ENCODE results near the gene LY9.

The LY9 gene

DNA sequence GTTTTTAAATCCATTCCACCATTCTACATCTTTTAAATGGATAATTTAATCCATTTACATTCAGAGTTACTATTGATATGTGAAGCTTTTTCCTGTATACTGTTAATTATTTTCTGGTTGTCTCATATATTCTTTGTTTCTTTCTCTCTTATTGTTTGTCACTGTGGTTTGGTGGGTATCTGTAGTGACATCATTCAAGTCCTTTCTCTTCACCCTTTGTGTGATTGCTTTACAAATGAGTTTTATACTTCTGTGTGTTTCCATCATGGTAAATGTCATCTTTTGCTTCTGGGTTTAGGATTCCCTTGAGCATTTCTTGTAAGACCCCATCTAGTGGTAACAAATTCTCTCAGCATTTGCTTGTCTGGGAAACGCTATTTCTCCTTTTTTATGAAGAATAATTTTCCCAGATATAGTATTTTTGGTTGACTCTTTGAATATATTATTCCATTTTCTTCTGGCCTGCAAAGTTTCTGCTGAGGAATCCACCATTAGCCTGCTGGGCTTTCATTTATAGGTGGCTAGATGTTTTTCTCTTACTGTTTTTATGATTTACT lies 10.2 kb downstream of the LY9 start:
- no peak for DNase-seq

DNA sequence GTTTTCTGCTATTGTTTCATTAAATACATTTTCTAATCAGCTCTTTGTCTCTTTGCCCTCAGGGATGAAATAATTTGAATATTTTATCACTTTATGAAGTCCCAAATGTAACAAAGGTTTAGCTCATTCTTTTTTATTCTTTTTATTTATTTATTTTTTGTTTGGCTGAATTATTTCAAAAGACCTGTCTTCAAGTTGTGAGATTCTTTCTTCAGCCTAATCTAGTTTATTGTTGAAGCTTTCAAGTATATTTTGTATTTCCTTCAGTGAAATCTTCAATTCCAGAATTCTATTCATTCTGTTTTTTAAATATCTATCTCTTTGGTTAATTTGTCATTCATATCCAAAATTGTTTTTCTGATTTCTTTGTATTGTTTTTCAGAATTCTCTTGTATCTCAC lies 10.8 kb downstream of the LY9 start:
- no peak for DNase-seq

- no peak for DNase-seq
Observed at GRCh38 chr1:160807247-160807646, 11.3 kb downstream of the LY9 start.

DNA sequence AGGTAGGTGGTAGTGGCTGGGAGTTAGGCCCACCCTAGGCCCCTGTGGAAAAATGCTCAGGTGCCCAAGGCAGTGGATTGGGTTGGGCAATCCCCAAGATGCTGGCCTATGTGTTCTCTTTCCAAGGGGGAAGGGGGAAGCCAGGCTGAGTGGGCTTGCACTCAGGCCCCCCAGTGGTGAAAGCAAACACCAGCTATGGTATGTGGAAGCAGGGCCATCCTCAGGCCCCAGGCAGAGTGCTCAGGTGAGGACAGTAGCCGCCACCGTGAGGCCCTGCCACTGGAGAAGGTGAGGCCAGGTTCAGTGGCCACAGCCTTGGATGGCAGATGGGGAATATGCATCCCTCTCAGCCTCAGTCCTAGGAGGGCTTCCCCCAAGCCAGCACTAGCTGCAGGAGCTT lies 11.8 kb downstream of the LY9 start:
- no peak for DNase-seq

- no peak for DNase-seq
Observed at GRCh38 chr1:160808289-160808688, 12.3 kb downstream of the LY9 start.

- no peak for DNase-seq
Observed at GRCh38 chr1:160810486-160810885, 14.5 kb downstream of the LY9 start.

- no peak for DNase-seq
Observed at GRCh38 chr1:160811147-160811546, 15.2 kb downstream of the LY9 start.

- no peak for DNase-seq
Observed at GRCh38 chr1:160813215-160813614, 17.2 kb downstream of the LY9 start.

GRCh38 chr1:160814316-160814715 lies 18.3 kb downstream of the LY9 start:
- DNase-seq: no peak

DNA sequence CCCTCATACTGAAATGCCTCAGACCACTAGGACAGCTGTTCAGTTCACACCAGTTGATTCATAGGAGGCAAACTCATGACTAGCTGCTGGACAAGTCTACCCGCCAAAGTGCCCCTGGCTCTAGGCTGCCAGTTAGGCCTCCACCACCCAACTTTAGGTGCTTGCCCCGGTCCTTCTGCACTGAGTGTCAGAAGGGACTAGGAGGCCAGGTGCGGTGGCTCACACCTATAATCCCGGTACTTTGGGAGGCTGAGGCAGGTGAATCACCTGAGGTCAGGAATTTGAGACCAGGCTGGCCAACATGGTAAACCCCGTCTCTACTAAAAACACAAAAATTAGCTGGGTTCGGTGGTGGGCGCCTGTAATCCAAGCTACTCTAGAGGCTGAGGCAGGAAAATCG lies 18.9 kb downstream of the LY9 start:
- DNase-seq: no peak

DNA sequence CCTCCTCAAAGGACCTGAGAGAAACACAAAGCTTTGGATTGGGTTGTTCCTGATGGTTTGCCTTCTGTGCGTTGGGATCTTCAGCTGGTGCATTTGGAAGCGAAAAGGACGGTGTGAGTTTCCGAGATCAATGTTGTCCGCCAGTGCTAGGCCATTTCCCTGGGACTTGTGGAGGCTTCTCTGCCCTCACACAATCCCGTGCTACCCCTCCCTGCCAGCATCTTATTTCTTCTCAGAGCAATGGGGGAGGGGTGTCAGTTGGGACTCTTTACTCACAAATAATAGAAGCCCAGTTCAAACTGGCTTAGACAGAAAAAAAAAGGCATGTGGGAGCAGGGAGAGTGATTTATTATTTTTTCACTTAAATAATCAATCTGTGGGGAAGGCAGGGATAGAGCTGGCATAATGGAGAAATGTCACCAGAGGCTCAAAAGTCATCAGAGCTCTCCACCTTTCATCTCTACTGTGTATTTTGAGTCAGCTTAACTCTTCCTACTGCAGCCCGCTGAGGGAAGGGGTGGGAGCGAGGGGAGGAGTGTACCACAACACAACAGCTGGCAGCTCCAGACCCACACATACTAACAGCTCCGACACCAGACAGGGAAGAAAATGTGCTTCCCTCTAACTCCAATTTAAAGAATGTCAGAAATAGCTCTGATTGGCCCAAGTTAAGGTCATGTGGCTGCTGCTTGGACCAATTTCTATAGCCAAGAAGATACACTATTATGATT lies 22.4 kb downstream of the LY9 start:
- DNase-seq: no peak

DNA sequence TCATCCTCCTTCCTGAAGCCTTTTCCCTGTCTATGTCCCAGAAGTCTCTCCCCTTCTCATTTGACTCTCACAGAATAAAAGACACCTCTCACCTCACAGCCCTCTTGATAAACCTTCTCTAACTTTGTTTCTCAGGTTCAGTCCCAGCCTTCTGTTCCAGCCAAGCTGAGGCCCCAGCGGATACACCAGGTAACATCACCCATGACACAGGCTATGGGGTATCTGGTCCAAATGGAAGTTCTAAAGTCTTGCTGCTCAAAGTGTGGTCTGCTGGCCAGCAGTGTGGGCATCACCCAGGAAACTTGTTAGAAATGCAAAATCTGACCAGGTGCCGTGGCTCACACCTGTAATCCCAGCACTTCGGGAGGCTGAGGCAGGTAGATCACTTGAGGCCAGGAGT lies 23.2 kb downstream of the LY9 start:
- DNase-seq: no peak

GRCh38 chr1:160821627-160822026 lies 25.7 kb downstream of the LY9 start:
- no peak for DNase-seq

DNA sequence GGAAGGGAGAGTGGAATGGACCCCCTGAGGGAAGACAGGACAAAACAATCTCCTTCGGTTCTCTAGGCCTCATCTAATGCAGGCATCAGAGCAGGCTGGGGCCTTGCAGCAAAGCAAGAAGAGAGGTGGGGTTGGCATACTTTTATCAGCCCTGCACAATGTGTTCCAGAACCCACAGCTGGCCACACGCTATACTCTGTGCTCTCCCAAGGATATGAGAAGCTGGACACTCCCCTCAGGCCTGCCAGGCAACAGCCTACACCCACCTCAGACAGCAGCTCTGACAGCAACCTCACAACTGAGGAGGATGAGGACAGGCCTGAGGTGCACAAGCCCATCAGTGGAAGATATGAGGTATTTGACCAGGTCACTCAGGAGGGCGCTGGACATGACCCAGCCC lies 27.3 kb downstream of the LY9 start:
- no peak for DNase-seq

GRCh38 chr1:160826546-160826945 lies 30.6 kb downstream of the LY9 start:
- no peak for DNase-seq

DNA sequence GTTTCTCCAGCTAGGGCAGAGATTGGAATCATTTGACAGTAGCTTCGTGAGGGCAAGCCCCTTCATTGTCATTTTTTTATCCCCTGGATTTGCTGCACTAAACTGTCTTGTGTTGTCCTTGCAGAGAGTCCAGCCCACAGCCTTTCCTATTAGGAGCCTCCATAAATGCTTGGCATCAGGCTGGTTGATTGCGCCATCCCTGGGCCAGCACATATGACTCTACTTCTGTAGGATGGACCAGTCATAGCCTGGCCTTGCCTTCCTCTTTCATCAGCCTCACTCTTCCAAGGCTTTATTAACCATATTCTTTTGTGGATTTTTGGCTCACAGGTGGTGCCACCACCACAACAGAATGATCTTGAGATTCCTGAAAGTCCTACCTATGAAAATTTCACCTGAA lies 31.4 kb downstream of the LY9 start:
- no peak for DNase-seq

- no peak for DNase-seq
Observed at GRCh38 chr1:160829766-160830165, 33.8 kb downstream of the LY9 start.

GRCh38 chr1:160830321-160831153 lies 34.6 kb downstream of the LY9 start:
- DNase-seq: peak; percentile 57 to 74 (median 65)

DNA sequence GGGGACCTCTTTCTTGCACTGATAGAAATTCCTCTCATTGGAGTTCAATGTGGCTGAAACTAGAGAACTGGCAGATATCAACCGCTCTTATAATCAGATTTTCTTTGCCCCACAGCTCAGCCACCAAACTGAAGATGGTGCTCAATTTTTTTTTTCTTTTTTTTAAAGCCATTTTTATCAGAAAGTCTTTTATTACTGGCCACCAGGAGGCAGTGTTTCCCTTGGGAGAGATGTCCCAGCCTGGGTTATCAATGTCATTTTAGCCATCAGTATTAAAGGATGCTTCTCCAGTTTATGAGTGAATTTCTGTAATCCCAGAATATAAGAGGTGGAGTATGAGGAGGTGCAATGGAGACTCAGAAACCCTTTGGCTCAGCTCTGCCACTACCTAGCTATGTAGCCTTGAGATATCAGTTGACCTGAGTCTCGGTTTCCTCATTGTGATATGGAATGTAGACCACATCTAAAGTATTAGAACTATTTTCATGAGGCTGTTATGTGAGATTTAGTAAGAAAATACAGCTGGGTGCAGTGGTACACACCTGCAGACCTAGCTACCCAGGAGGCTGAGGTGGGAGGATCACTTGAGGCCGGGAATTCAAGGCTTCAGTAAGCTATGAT lies 39.1 kb downstream of the LY9 start:
- peak in 2 of 4 experiments; percentile 4 to 14 for DNase-seq

GRCh38 chr1:160835751-160836150 lies 39.8 kb downstream of the LY9 start:
- DNase-seq: no peak

DNA sequence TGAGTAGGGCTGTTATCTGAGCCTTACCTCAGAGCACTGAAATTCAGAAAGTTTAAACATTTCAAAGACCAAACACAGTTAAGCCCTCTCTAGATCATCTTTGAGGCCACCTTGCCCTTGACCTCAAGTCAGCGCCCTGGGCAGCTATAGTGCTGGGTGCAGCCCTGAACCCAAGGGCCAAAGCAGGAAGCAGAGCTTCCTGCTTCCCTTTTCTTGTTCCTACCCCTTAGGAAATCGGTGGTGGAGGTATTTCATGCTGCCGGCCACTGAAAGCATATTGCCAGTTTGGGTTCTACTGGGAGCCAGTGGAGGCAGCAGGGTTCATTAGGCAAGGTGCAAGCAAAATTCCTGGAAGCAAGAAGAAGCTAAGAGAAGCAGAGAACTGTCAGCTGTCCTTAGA lies 40.6 kb downstream of the LY9 start:
- DNase-seq: no peak

GRCh38 chr1:160836981-160837557 lies 41.1 kb downstream of the LY9 start:
- DNase-seq: no peak

- peak; percentile 19 to 84 (median 60) for DNase-seq
Observed at GRCh38 chr1:160837558-160838205, 41.7 kb downstream of the LY9 start.
